ENCODE data around the gene PACRG.
"Not testable (repeated sequence)": the region's sequence is repeated elsewhere in the genome, so short reads cannot be mapped to it uniquely, and the experiment has no call there.

Gene PACRG

DNA sequence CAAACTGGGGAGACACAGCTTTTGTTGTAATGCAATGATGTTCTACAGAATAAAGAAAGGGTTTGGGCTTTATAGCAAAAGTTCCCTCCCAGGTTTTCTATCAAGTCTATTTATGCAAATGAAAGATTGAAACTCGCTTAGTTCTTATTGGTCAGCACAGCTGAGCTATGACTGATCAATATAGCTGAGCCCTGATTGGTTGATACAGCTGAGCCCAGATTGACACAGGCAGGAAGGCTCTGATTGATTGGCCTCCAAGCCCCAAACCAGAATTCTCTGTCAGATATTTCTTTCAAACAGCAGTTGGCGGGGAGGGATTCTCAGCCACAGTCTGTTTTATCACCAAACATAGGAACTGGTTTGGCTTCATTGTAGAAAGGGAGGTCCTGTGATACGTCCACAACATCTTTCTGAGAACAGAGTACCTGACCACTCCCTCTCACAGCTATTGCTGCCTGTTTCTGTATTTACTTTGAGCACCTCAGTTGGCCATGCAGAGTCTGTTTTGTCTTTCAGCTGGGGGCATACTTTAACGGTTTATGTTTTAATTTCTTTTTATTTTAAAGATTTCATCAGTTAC is 223.5 kb downstream of the PACRG start:
- FAIRE-seq: no peak

DNA sequence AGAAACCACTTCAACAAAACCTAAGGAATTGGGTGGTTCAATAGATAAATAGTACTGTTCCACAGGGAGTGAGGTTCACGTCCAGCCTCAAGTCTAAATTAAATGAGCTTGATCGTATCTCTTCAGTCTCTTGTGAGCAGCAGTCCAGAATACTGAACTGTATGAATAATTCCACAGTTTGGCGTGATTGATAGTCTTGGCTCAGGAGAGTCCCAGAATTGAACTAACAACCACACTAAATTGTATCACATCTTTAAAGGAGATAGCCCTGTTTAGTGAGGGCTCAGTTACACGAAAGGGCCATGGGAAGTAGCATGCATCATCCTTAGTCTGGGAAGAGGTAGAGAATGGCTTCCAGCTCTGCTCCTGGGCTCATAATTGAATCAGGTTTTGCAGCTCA is 224.6 kb downstream of the PACRG start:
- no peak for FAIRE-seq

DNA sequence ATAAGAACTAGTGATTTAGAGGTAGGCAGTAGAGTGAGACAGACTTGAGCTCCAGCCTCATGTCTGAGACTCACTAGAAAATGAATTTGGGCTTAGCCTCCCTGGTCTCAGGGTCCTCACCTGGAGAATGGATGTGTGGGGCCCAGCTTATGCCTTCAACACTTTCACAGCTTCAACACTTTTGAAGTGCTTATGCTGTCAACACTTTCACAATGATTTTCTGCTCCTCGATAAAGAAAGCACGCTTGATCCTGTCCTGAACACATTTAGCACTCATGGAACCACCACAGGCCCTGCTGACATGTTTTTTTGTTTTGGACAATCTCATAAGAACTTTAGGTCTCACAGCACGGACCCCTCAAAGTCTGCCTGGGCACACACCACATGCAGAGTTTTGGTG is 229.3 kb downstream of the PACRG start:
- no peak for FAIRE-seq

DNA sequence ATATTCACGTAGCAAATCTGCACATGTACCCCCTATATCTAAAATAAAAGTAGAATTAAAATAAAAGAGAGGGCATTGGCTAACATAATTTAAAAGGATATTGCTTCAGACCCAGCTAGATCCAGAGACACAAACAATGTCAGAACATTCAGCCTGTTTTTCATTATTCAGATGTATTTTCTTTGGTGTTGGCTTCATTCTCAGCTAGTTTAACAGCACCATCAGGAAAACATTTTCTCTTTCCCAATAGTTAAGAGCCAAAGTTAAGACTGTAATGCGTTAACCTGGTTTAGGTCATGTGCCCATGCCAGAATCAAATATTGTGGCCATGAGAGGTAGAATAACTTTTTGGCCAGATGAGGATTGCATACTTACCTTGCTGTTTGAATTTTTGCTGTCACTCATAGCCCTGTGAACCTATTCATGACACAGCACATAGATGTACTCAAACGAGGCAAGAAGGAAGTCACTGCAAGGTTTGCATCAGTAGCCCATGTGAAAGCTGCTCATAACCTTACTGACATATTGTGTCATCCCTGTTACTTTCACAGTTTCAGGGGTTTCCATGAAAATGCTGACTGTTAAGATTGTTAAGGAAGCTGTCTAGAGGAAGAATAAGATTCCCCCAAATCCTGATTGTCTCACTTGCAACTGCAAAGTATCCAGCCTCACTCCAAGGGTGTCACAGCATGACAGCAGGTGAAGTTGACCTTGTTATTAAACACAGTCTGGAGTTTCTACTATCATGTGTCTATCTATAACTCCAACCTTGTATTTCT is 233.1 kb downstream of the PACRG start:
- FAIRE-seq: no peak

DNA sequence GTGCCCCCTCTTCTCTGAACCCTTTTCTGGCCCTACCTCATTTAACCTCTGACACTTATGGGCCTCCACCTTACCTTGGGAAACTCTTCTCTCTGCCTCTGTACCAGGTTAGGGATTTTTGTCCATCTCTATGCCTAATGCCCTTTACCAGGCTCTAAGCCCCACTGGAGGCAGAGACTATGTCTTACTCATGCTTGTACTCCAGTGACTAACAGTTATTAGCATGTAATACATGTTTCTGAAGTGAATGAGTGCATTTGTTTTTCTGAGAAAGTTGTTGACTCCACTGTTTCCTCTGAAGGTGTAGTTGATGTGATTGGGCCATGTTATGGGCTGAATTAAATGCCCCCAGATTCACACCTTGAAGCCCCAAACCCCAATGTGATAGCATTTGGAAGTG is 234.3 kb downstream of the PACRG start:
- no peak for FAIRE-seq

DNA sequence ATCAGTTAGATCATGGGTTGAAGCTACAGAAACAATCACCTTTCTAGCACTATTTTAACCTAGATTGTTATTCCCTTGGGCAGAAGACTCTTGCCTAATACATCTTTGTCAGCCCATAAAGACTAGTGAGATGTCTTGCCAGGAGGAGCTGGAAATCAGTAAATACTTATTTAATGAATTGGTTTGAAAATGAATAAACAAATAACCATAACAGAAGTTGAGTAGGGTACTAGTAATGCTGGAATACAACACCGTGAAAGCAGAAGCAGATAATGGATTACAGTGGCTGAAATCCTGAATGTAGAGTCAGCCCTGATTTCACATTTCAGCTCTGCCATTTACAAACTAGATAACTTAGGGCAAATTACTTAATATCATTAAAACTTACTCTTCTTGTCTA is 236.1 kb downstream of the PACRG start:
- FAIRE-seq: no peak

DNA sequence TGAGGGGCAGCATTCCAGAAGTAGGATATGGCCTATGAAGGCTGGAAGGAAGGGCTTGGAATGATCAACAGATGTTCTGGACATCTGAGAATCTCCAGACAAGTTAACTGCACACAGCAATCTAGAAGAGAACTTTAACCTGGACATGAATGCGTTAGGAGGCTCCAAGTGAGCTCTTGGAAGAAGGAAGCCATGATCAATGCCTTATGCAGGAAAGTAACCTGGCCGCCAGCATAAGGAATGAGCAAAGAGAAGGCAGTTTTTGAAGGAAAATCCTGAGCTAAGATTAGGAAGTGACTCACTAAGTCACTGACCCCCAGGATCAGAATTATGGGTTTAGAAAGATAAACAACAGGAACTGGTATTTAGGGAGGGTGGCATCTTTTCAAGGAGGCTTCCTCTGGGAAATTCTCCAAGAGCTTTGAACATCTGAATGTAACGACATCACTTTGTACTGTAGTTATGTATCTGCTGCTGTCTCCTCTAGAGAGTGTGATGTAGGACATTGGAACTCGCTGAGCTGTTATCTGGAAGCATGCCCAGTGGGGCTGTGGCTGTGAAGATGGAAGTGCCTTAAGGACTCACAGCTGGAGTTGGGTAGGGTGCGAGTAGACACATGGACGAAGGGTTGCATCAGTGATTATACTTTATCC is 236.8 kb downstream of the PACRG start:
- no peak for FAIRE-seq

DNA sequence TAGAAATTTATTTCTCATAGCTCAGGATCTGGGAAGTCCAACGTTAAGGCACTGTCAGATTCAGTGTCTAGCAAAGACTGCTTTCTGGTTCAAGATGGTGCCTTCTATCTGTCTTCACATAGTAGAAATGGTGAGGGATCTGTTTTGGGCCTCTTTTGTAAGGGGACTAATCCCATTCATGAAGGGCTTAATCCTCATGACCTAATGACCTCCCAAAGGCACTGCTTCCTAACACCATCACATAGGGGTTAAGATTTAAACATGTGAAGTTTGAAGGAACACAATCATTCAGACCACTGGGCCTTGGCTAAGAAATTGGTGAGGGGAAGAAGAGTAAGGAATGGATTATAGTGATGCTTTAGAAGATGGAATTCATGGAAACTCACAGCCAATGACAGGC is 237.6 kb downstream of the PACRG start:
- FAIRE-seq: no peak

DNA sequence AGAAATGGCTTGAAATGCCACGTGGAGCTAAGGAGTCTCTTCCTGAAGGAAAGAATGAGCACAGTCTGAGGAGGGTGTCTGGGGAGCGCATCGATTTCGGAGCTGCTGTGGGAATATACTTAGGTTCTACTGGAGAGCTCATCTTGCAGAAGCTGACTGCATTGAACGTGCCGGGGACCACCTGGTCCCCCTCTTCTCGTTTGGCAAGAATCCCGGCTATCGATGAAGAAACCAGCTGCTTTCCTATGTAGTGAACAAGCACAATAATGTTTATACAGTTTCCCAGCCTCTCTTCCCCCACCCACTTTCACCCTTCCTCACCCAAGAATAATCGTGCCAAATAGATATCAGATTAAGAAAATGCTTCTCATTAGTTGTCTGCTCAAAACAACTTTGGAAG is 242.5 kb downstream of the PACRG start:
- FAIRE-seq: no peak

DNA sequence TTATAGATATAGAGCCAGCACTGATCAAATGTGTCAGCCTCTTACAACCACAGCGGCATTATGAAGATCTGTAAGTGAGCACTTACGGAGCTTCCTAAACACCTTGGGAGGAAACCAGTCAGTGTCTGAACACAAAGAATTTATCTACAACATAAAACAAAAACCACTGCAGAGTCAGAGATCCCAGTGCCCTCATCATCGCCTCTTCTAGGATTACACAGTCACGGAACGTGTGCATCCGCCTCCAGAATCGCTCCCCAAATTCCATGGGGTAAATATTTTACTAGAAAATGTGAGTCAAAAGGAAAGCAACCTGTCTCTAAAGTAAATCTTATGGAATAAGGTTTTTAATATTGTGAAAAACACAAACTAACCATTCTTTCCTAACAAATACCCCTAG is 243.6 kb downstream of the PACRG start:
- FAIRE-seq: no peak

DNA sequence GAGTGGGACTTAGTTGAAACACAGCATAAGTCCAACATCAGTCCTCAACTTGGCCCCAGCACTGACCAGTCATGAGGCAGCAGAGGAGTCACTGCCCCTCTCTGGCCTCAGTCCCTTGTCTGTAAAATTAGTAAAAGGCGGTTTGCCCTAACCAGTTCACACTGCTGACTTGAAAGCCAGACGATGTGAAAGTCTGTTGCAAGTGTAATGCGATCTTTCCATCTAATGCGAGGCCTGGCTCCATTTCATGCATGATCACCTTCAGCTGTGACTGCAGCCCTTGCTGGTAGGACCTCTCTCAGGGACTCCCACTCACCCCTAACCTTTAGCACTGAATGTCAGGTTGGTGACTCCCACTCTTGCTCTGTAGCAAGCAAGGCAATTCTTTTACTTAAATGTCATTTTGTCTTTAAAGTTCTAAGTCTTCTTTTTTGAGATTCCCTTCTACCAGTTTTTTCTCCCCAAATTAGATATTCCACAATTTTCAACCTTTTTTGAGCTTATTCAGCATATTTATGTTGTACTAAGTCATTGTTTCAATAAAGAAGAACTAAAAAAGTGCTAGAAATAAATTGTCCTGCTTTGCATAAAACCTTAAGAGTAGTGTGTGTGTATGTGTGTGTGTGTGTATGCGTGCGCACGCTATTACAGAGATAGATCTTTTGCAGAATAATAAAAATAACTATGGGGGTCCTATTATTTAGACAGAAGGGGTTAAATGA is 245.5 kb downstream of the PACRG start:
- no peak for FAIRE-seq

DNA sequence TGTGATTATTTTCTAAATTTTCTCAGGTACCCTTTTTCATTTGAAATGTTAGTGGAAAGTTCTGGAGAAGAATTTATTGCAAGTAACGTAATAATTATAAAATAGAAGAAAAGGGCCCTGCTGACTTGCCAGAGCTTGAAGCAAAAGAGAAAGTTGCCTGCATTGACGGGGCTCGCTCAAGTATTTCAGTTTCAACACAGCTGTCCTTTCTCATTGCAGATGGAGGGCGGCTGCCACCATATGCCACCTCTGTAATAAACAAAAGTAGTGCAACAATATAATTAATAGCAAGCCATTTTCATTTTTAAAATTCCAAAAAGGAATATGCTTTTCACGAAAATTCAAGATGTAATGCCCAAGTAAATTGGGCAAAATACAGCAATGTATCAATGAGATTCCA is 246.2 kb downstream of the PACRG start:
- FAIRE-seq: no peak

DNA sequence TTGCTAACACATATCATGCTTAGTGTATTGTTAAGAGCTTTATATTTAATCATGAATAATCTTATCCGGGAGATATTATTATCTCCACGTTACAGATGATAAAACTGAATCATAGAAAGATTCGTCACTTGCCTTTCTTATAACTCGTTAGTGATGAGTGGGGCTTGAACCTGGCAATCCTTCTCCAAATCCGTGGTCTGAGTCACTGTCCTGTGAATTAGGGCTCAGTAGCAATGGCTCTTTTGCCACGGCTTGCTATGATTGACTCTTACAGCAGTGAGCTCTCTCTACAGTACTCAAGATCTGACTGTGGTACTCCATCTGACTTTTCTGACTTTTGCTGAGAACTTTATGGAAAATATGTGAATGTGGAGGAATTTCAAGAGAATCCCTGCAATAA is 246.9 kb downstream of the PACRG start:
- FAIRE-seq: no peak

DNA sequence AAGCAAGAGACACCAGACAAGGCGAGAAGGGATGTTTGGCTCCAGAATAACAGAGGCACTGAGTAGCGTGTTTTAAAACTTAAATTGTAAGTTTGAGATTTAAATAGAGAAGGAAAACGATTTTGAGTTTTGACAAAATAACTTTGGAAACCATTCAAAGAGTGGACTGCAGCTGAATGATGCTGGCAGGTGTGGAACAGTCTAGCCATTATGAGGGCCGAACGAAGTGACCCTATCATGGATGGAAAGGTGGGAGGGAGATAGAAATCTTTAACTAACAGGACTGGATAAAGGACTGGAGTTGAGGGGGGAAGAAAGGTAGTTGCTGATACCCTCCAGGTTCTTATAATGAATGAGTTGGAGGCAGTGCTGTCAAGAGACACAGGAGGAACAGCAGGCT is 248.4 kb downstream of the PACRG start:
- FAIRE-seq: no peak

DNA sequence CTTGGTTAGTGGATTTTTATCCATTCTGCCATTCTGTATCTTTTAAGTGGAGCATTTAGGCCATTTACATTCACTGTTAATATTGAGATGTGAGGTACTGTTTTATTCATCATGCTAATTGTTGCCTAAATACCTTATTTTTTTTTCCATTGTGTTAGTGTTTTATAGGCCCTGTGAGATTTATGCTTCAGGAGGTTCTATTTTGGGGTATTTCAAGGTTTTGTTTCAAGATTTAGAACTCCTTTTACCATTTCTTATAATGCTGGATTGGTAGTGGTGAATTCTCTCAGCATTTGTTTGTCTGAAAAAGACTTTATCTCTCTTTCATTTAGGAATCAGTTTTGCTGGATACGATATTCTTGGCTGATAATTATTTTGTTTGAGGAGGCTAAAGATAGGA is 255.5 kb downstream of the PACRG start:
- not testable (repeated sequence) for FAIRE-seq

DNA sequence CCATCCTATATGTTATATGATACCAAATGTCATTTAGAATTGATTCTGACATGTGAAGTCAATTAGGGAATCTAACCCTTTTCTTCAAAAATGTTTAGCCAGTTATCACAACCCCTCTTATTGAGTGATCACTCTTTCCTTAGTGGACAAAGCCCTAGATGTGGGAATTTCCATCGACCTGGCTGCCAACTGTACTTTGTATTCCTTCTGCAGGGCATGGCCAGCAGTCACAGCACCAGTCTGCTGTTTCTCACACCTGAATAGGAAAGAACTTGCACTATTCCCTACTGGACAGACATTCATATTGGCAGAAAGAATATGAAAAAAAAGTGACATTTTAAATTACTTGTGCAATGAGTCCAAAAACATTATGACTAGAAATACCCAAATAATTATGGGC is 271.0 kb downstream of the PACRG start:
- no peak for FAIRE-seq

DNA sequence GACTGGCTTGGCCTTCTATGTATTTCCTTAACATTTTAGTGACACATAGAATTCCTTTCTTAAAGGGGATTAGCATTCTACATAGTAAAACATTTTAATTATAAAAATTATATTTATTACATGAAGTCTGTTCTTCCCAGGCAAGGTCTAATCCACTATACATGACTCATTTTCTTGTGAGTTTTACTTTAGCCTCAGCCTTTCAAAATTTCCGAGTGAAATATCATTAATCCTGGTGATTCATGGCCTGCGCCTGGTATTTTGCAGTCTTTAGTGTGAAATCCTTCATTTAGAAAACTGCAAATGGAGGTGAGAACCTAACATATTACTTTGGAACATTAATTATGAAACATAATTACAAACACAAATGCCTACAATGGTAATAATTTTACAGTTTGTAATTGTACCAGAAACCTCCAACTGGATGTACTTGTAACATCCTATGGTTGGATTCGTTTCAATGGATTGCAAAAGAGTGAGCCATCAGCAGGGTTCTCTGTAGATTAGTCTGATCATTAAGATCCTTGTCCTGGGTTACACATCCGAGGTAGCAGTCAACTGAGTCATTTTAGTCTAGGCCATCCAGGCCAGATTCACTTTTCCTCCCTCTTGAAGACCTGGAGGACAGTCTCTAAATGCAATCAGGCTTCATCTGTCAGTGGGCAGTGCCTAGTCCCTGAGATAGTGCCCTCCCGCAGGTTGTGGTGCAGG is 272.0 kb downstream of the PACRG start:
- no peak for FAIRE-seq

DNA sequence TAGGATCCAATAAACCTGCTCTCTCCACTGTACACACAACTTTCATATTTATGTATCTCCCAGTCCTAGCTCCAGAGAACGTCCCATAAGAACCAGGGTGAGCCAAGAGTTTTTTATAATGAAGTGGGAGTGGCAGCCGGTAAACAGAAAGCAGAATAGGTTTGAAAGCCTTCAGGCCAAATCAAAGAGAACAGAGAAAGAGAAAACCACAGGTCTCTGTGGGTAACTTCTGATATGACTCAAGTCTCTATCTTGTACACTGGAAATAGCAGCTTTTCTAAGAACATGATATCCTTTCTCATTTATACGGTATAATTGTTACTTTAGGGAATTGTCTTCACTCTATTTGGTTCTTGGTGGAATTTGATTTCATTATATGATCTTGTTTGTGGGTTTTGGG is 273.6 kb downstream of the PACRG start:
- FAIRE-seq: no peak

DNA sequence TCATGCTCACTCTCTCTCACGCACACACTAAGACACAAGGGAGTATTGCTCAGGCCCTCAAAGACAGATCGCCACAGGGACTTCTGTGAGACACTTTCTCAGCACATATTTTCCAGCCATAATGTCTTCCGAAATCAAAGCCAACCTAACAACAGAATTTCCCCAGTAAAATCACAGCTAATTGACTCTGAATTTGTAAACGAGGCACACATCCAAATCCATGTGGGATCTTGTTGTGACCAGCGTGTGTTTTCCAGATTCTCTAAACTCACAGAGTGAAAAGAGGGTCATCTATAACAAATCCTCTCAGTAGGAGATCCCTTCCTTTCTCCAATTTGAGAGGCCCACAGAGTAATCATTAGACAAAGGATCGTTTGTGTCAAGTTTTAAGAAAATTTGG is 280.4 kb downstream of the PACRG start:
- FAIRE-seq: no peak

DNA sequence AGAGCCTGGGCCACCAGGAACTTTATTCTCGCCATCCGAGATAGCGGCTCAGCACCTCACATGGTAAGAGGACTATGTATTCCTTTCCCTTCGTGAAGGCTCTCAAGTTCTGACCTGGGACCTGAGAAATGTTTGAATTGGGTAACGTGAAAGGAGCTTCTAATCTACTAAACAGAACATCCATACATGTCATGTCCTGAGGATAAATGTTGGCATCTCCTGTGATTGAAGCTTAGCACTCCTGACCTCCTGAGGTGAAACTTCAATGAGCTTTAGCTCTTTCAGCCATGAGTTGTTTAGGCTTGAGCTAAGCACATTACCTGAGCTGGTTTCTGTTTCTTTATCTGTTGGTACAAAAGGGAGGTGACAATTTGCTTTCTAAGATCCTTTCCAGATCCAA is 280.9 kb downstream of the PACRG start:
- FAIRE-seq: no peak

DNA sequence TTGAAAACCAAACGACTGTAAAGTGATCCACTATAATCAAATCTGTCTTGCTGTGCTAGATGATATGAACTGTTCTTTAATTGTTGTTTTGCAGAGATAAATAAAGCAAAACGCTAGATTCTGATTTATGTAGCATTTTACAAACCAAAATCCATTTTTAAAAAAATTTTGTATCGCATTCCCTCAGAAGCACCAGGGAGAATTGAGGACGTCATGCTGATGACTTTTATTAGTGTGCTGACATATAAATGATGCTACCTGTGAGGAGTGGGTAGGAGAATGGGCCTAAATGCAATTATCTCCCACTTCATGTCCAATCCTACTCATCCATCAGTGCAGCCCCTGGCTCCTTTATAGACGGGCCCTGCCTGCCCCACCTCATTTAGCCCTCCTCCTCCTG is 282.4 kb downstream of the PACRG start:
- no peak for FAIRE-seq

DNA sequence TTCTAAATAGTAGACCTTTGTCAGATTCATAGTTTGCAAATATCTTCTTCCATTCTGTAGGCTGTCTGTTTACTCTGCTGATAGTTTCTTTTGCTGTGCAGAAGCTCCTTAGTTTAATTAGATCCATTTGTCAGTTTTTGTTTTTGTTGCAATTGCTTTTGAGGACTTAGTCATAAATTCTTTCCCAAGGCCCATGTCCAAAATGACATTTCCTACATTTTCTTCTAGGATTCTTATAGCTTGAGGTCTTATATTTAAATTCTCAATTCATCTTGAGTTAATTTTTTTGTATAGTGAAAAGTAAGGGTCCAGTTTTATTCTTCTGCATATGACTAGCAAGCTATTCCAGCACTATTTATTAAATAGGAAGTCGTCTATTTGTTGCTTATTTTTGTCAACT is 287.0 kb downstream of the PACRG start:
- FAIRE-seq: no peak

DNA sequence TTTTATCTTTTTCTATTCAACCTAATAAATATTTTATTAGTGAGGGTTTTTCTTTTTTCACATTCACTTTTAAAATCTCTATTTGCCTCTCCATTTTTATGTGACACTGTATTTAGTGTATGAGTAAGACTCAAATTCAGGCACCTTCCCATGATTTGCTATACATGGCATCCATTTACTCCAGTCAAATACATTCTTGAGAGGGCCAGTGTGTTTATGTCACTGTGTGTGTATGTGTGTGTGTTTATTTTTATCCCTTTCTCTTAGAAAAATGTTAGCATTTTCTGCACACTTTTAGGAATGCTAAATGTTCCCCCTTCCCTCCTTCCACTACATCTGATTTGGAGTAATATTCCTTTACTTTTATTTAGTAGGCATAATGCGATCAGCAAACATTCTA is 290.0 kb downstream of the PACRG start:
- no peak for FAIRE-seq

All from islet of Langerhans (tissue), 1 donor.